ENCODE data around the gene CD320. TPM values are rescaled to one million over a fixed set of nuclear protein-coding genes. Genes with fewer than 3 reads are reported as not detected.

Gene CD320
- total and polyA plus RNA-seq, 2 of the 8 experiments (the other 6 are each of a cell fraction or from before 2014, with no cell fraction given) = 80.4 to 157 TPM

DNA sequence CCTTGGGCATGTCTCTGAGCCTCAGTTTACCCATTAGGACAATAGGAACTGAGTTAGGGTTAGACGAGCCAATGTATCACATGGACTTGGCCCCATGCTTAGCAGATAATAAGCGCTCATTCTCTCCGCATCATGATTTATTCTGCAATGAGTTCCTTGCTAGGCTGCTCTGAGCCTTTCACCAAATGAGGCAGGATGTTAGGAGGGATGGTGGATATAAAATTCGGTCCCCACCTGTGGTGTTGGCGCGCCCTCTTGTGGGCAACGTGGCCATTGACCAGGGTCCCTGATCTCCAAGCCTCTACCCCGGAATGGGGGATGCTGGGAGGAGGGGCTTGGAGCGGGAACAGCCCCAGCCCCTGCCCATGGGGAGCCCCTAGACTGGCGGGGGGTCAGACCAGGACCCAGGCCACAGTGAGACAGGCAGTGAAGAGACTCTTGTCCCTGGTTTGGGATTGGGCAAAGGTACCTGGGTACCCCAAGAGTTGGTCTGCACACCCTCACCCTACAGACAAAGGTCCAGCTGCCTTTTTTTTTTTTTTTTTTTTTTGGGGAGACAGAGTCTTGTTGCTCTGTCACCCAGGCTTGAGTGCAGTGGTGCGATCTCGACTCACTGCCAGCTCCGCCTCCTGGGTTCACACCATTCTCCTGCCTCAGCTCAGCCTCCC lies 55.1 kb downstream of the CD320 start (continued):
- TF ChIP-seq EP300 (IDR thresholded peaks at IDR 0.05; ENCODE audit: borderline replicate concordance in 1 of 2, low read depth in 2 of 2, low read length in 2 of 2) (peak in 1 of 2 experiments; percentile 12; a peak in 1 of 3 replicates), RAD21 (IDR thresholded peaks at IDR 0.05 in 1 of 2, conservative IDR thresholded peaks at IDR 0.05 in 1 of 2; ENCODE audit: low read depth in 2 of 2, low read length in 2 of 2) (peak; percentile 99 to 100)

Other genes starting within 250 kb of the CD320 start
- gene FBN3, start 158.8 kb downstream of the CD320 start, total RNA-seq (2021; fragmentation: NEBNext Ultra II Directional; extraction: Animal tissue kit (Norgen Biotek cat#: 25700)) = 38.7 and 39.0 TPM in 2 replicates
- gene FBN3, start 158.8 kb downstream of the CD320 start, polyA plus RNA-seq (2011; rRNA removed) = 37.1 and 64.1 TPM in 2 replicates
- gene CERS4, start 99.0 kb downstream of the CD320 start, total RNA-seq (2021; fragmentation: NEBNext Ultra II Directional; extraction: Animal tissue kit (Norgen Biotek cat#: 25700)) = 88.2 and 96.5 TPM in 2 replicates
- 179 and 183 TPM in 2 replicates for gene CERS4, start 99.0 kb downstream of the CD320 start, polyA plus RNA-seq (2011; rRNA removed)
- 51.6 and 54.4 TPM in 2 replicates for gene NDUFA7, start 13.0 kb upstream of the CD320 start, total RNA-seq (2021; fragmentation: NEBNext Ultra II Directional; extraction: Animal tissue kit (Norgen Biotek cat#: 25700))
- 285 and 286 TPM in 2 replicates for gene NDUFA7, start 13.0 kb upstream of the CD320 start, polyA plus RNA-seq (2011; rRNA removed)
- gene RPS28, start 13.1 kb upstream of the CD320 start, total RNA-seq (2021; fragmentation: NEBNext Ultra II Directional; extraction: Animal tissue kit (Norgen Biotek cat#: 25700)) = 1,699 and 1,856 TPM in 2 replicates
- 1,241 and 1,463 TPM in 2 replicates for gene RPS28, start 13.1 kb upstream of the CD320 start, polyA plus RNA-seq (2011; rRNA removed)
- 2.3 and 2.5 TPM in 2 replicates for gene KANK3, start 34.9 kb upstream of the CD320 start, total RNA-seq (2021; fragmentation: NEBNext Ultra II Directional; extraction: Animal tissue kit (Norgen Biotek cat#: 25700))
- 4.2 and 5.7 TPM in 2 replicates for gene KANK3, start 34.9 kb upstream of the CD320 start, polyA plus RNA-seq (2011; rRNA removed)
- gene ANGPTL4, start 55.8 kb upstream of the CD320 start, total RNA-seq (2021; fragmentation: NEBNext Ultra II Directional; extraction: Animal tissue kit (Norgen Biotek cat#: 25700)) = 1.8 and 2.3 TPM in 2 replicates
- gene ANGPTL4, start 55.8 kb upstream of the CD320 start, polyA plus RNA-seq (2011; rRNA removed) = 5.1 and 6.5 TPM in 2 replicates
- 85.8 and 90.2 TPM in 2 replicates for gene RAB11B, start 82.0 kb upstream of the CD320 start, total RNA-seq (2021; fragmentation: NEBNext Ultra II Directional; extraction: Animal tissue kit (Norgen Biotek cat#: 25700))
- 50.2 and 87.6 TPM in 2 replicates for gene RAB11B, start 82.0 kb upstream of the CD320 start, polyA plus RNA-seq (2011; rRNA removed)
- 18.5 and 19.7 TPM in 2 replicates for gene MARCHF2, start 104.9 kb upstream of the CD320 start, total RNA-seq (2021; fragmentation: NEBNext Ultra II Directional; extraction: Animal tissue kit (Norgen Biotek cat#: 25700))
- gene MARCHF2, start 104.9 kb upstream of the CD320 start, polyA plus RNA-seq (2011; rRNA removed) = 46.2 and 49.2 TPM in 2 replicates
- 448 and 474 TPM in 2 replicates for gene HNRNPM, start 136.6 kb upstream of the CD320 start, total RNA-seq (2021; fragmentation: NEBNext Ultra II Directional; extraction: Animal tissue kit (Norgen Biotek cat#: 25700))
- 375 and 545 TPM in 2 replicates for gene HNRNPM, start 136.6 kb upstream of the CD320 start, polyA plus RNA-seq (2011; rRNA removed)
- gene PRAM1, start 194.3 kb upstream of the CD320 start, total RNA-seq (2021; fragmentation: NEBNext Ultra II Directional; extraction: Animal tissue kit (Norgen Biotek cat#: 25700)) = 0.23 and 0.43 TPM in 2 replicates
- 0.06 and 0.17 TPM in 2 replicates for gene PRAM1, start 194.3 kb upstream of the CD320 start, polyA plus RNA-seq (2011; rRNA removed)
- 23.6 and 26.8 TPM in 2 replicates for gene ZNF414, start 205.8 kb upstream of the CD320 start, total RNA-seq (2021; fragmentation: NEBNext Ultra II Directional; extraction: Animal tissue kit (Norgen Biotek cat#: 25700))
- gene ZNF414, start 205.8 kb upstream of the CD320 start, polyA plus RNA-seq (2011; rRNA removed) = 9.7 and 21.4 TPM in 2 replicates

Data from H1 (cell line).